Fibroblast of lung (primary cell): Measurements from ENCODE around the gene HSPA4. TPM values are rescaled to one million over a fixed set of nuclear protein-coding genes. Genes with fewer than 3 reads are reported as not detected.

ENCODE experiments used
- DNase-seq, 2 donors: peaks; one replicate each; pipeline versions ENCODE4 v3.0.0 to v3.0.0-alpha.2; 2010; ENCODE audit warnings: low read depth in 2 of 2
- H2AFZ ChIP-seq: 2 replicates; pipeline ENCODE4 v1.5.1; 2012; ENCODE audit warnings: low read length, control low read depth, inconsistent platforms
- H3K27ac ChIP-seq: 2 replicates; pipeline ENCODE4 v1.5.1; 2011; ENCODE audit warnings: low read length, control low read depth; ENCODE audit not compliant: insufficient read depth
- H3K27me3 ChIP-seq: 2 replicates; pipeline ENCODE4 v1.5.1; 2011; ENCODE audit warnings: mild to moderate bottlenecking, low read length; ENCODE audit not compliant: control insufficient read depth, insufficient read depth
- H3K36me3 ChIP-seq: 2 replicates; pipeline ENCODE4 v1.5.1; 2011; ENCODE audit warnings: low read length; ENCODE audit not compliant: control insufficient read depth, insufficient read depth
- H3K4me1 ChIP-seq: 2 replicates; pipeline ENCODE4 v1.5.1; 2011; ENCODE audit warnings: low read length; ENCODE audit not compliant: control insufficient read depth, insufficient read depth; ENCODE audit errors: extremely low read depth
- H3K4me2 ChIP-seq: 2 replicates; pipeline ENCODE4 v1.5.1; 2011; ENCODE audit warnings: low read length, control low read depth; ENCODE audit not compliant: insufficient read depth; ENCODE audit errors: extremely low read depth
- H3K4me3 ChIP-seq, 4 experiments: fragments of 200-600 bp in 1 of 4; sonication (generic) in 1 of 4; replicated peaks in 1 of 4; 2 replicates each; pipeline ENCODE4 v1.5.1; 2011 to 2016; ENCODE audit warnings: low read length in 4 of 4, low read depth in 3 of 4, mild to moderate bottlenecking in 3 of 4, control low read depth in 2 of 4, inconsistent platforms in 1 of 4, mixed read lengths in 1 of 4; ENCODE audit not compliant: insufficient read depth in 1 of 4; ENCODE audit errors: control extremely low read depth in 1 of 4
- H3K79me2 ChIP-seq: 2 replicates; pipeline ENCODE4 v1.5.1; 2012; ENCODE audit warnings: mild to moderate bottlenecking, low read length, inconsistent platforms; ENCODE audit not compliant: control insufficient read depth, insufficient read depth
- H3K9ac ChIP-seq: 2 replicates; pipeline ENCODE4 v1.5.1; 2011; ENCODE audit warnings: mild to moderate bottlenecking, low read length, control low read depth; ENCODE audit not compliant: insufficient read depth
- H3K9me3 ChIP-seq: 2 replicates; pipeline ENCODE4 v1.5.1; 2012; ENCODE audit warnings: low read depth, low read length; ENCODE audit not compliant: control insufficient read depth, insufficient read depth
- H4K20me1 ChIP-seq: 2 replicates; pipeline ENCODE4 v1.5.1; 2011; ENCODE audit warnings: low read length; ENCODE audit not compliant: control insufficient read depth, insufficient read depth; ENCODE audit errors: extremely low read depth
- EZH2 ChIP-seq: IDR thresholded peaks from 2 replicates; pipeline ENCODE4 v1.5.1; 2012; ENCODE audit warnings: low read length, control low read depth, mild to moderate bottlenecking; ENCODE audit errors: missing control alignments
- polyA plus RNA-seq, 2 donors: library from polyadenylated mRNA; depleted of rRNA in 1 of 2; stranded (reverse) in 1 of 2; unstranded in 1 of 2; fragments of >200 nt; gene quantifications; 2 replicates each; pipeline ENCODE4 v1.2.1, GENCODE V29; 2011 to 2012; ENCODE audit warnings: missing spikeins in 1 of 2
- total RNA-seq: library from RNA; depleted of rRNA; stranded (reverse); fragments of >200 nt; gene quantifications from 2 replicates; pipeline ENCODE4 v1.2.1, GENCODE V29; 2014
- TF ChIP-seq, protein P1 (sequence below), 2 donors: IDR thresholded peaks in 1 of 2; conservative IDR thresholded peaks in 1 of 2; 1 replicate in 1 of 2; 2 replicates in 1 of 2; pipeline ENCODE4 v1.5.1; 2011 to 2012; ENCODE audit warnings: low read length in 2 of 2, control low read depth in 1 of 2, inconsistent platforms in 1 of 2, low read depth in 1 of 2, mild to moderate bottlenecking in 1 of 2

HSPA4 gene
- total and polyA plus RNA-seq, 2 donors (not counting 1 experiment from before 2014, with no cell fraction given) = 89.1 to 108 TPM

DNA sequence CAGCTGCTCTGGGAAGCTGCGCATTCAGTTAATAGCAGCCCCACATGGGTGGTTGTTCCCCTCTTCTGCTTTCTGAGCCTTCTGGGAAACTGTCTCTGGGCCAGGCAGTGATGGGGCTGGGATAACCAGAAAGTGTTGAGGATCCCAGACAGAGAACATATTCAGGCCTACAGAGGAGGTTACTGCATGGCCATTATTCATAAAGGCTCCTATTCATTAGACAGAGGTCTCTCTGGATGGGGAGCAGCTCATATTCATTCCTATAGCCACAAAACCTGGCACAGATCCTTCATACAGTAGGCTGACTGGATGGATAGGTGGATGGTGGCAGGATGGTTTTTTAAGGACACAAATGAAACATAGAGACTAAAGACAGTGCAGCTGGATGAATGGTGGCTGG, 76.3 kb downstream of the HSPA4 start:
- no peak for TF ChIP-seq EZH2
- TF ChIP-seq, protein P1, sequence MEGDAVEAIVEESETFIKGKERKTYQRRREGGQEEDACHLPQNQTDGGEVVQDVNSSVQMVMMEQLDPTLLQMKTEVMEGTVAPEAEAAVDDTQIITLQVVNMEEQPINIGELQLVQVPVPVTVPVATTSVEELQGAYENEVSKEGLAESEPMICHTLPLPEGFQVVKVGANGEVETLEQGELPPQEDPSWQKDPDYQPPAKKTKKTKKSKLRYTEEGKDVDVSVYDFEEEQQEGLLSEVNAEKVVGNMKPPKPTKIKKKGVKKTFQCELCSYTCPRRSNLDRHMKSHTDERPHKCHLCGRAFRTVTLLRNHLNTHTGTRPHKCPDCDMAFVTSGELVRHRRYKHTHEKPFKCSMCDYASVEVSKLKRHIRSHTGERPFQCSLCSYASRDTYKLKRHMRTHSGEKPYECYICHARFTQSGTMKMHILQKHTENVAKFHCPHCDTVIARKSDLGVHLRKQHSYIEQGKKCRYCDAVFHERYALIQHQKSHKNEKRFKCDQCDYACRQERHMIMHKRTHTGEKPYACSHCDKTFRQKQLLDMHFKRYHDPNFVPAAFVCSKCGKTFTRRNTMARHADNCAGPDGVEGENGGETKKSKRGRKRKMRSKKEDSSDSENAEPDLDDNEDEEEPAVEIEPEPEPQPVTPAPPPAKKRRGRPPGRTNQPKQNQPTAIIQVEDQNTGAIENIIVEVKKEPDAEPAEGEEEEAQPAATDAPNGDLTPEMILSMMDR (conservative IDR thresholded peaks at IDR 0.05 in 1 of 2, IDR thresholded peaks at IDR 0.05 in 1 of 2; ENCODE audit: low read depth in 1 of 2, low read length in 2 of 2) = no peak
- Histone ChIP-seq H3K4me3 (no peak overlapping the region), H3K27ac (no peak overlapping the region), H3K79me2 (no peaks in the 10 kb centered on the region), H2AFZ (no peak overlapping the region), H3K4me2 (no peak overlapping the region), H3K9ac (no peak overlapping the region), H3K36me3 (no peaks in the 10 kb centered on the region), H4K20me1 (no peaks in the 10 kb centered on the region), H3K27me3 (peaks cover 4% of the 10 kb centered on the region), H3K9me3 (no peaks in the 10 kb centered on the region), H3K4me1 (no peaks in the 10 kb centered on the region)
- DNase-seq = no peak

DNA sequence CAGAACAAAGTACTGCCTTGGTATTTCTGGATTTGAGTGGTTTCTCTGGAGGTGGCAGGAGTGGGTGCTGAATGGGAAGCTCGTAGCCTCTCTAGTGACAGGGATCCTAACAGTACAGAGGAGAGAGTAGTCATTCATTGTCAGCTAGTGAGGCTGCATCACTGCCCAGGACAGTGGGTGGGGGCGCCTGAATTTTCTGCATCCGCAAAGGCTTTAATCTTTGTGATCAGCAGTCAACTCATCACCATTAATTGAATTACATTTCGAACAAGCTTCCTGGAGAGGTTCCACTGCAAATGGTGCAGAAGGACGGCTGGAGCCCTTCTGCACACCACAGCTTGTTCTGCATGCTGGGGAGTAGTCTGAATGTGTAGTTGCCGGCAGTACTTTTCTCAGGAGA, 77.5 kb downstream of the HSPA4 start:
- H3K4me2 ChIP-seq = no peak overlapping the region
- DNase-seq = no peak

DNA sequence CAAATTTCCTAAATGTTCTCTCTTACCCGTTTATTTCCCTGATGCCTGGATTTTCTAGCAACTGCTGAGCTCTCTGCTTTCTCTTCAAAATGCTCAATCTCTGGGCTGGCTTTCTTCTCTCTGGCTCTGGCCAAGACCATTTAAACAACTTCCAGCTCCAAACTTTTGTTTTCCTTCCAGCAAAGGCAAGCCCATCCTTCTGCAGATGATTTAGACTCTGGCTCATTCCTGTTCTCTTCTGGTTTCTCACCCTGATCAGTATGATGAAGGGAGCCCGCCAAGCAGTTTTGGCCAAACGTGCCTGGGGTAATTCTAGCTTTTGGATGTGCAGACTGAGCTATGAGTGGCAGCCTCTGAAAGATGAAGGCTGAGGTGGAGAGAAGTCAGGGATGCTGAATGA, 78.1 kb downstream of the HSPA4 start:
- H2AFZ ChIP-seq = no peak overlapping the region
- no peak overlapping the region for H3K27ac ChIP-seq
- no peak for TF ChIP-seq EZH2
- TF ChIP-seq, protein P1 (conservative IDR thresholded peaks at IDR 0.05 in 1 of 2, IDR thresholded peaks at IDR 0.05 in 1 of 2; ENCODE audit: low read depth in 1 of 2, low read length in 2 of 2) = no peak
- H3K4me3 ChIP-seq = no peak overlapping the region
- H3K79me2 ChIP-seq = no peaks in the 10 kb centered on the region
- H4K20me1 ChIP-seq = no peaks in the 10 kb centered on the region
- H3K9me3 ChIP-seq = no peaks in the 10 kb centered on the region
- H3K4me1 ChIP-seq = no peaks in the 10 kb centered on the region
- H3K9ac ChIP-seq = no peak overlapping the region
- no peaks in the 10 kb centered on the region for H3K36me3 ChIP-seq
- no peak for DNase-seq
- H3K4me2 ChIP-seq = no peak overlapping the region
- no peaks in the 10 kb centered on the region for H3K27me3 ChIP-seq

More for the DNA sequence above, 77.5 kb downstream of the HSPA4 start:
- Histone ChIP-seq H3K36me3 (no peaks in the 10 kb centered on the region), H3K9ac (no peak overlapping the region), H2AFZ (no peak overlapping the region), H3K9me3 (no peaks in the 10 kb centered on the region), H3K4me3 (no peak overlapping the region), H3K27me3 (peaks cover 2% of the 10 kb centered on the region), H3K27ac (no peak overlapping the region), H4K20me1 (no peaks in the 10 kb centered on the region), H3K4me1 (no peaks in the 10 kb centered on the region), H3K79me2 (no peaks in the 10 kb centered on the region)
- no peak for TF ChIP-seq EZH2
- TF ChIP-seq, protein P1 (conservative IDR thresholded peaks at IDR 0.05 in 1 of 2, IDR thresholded peaks at IDR 0.05 in 1 of 2; ENCODE audit: low read depth in 1 of 2, low read length in 2 of 2) = no peak
